Measurements from ENCODE around the gene KRTAP5-2.

KRTAP5-2 gene

DNA sequence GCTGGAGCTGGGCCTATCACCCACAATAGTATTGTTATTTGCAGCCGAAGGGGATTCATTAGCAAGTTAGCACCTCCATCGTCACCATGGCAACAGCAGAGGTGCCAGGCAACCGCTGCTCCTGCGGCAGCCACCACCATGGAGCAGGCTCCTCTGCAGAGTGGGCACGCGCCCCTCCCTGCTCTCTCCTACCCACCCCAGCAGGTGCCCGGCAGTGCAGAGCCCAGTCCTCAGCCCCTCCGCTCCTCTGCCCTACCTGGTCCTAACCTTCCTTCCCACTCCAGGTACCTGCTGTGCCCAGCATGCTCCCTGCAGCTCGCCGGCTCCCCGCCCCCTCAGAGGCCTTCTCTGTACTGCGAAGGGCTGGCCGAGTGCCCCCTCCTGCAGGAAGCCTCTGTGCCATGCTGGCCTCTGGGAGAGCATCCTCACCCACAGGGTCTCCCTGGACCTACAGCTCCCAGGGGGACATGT lies 29.6 kb downstream of the KRTAP5-2 start:
- DNase-seq (ENCODE audit: low read depth, low spot score) = no peak

DNA sequence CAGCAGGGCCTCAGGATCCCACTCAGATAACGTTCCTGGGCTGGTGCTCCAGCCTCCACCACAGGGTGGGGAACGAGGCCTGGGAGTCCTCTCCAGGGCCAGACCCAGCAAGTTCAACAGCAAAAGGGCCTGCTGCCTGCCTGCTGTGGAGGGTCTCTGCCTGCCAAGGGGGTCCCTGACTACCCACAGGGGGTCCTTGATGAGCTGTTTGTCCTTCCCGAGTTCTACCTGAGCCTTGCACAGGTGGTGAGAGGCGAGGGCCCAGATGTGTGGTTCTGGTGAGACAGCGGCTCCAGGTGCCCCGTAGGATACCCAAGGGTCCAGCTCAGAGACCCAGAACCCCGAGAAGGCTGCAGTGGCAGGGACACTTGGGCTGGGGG lies 30.4 kb downstream of the KRTAP5-2 start:
- DNase-seq (ENCODE audit: low read depth, low spot score) = no peak

DNA sequence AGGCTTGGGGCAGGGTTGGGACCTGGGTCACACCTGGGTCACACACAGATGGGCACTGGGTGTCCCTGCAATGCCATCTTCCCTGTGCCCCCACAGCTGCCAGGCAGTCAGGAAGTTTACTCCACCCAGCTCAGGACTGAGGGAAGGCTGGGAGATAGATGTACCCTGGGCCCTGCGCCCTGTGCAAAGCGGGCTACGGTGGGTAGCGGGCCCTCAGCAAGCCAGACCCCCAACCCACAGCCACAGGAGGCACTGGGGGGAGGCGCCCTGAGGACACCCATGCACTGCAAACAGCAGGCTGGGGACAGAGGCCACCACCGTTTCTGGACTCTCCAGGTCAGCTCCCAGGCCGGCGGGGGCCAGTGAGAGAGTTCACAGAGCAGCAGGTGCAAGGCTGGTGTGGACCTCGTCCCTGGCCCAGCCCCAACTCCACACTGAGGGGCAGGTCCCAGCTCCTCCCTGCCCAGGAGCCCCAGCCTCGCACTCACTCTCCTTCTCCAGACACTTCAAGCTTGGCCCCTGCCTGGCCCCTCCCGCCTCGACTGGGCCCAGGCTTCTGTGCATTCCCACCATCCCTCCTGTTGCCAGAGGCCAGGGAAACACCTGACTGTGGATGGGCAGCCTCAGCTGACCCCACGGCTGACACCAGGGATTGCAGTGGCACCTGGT lies 30.9 kb downstream of the KRTAP5-2 start:
- no peak for DNase-seq (ENCODE audit: low read depth, low spot score)

DNA sequence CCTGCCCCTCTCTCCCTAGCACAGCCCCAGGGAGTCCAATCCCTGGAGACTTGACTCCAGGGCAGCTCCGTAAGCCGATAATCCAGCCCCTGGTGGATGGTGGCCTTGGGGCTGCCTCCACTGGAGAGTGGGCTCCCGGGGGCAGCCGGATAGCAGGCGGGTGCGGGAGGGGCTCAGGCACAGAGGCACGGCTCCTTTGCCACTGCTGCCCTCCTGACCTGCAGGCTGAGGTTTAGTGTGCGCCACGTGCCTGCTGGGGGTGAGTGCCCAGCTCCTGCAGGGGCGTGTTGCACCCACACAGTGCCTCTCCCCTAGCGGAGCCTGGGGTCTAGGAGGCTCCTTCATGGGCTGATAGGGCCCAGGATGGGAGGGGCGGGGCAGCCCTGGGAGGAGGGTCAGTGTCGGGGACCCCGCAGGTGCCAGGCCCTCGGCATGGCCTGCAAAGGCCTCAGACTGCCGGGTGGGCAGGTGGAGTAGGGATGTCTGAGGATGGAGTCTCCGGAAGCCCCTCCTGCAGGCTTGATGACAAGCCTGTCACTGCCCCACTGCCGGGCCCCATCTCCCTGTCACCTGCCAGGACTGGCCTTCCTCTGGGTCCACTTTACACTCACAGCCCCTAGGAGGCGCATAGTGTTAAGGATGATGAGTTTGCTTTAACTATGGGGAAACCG lies 31.6 kb downstream of the KRTAP5-2 start:
- DNase-seq (ENCODE audit: low read depth, low spot score) = no peak

DNA sequence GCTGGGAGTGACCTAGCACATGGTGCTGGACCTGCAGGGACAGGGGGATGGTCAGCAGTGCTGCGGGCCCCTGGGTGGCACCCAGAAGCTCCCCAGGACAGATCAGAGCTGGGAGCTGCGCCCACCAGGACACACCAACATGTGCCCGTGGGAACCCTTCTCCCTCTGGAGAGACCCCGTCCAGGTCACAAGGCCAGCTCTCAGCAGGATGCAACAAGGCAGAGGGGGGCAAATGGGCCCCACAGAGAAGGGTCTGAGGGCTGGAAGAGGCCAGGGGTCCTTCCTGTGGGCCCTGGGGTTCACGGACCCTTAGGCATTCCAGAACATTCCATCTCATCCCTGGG lies 32.2 kb downstream of the KRTAP5-2 start:
- DNase-seq (ENCODE audit: low read depth, low spot score) = no peak

DNA sequence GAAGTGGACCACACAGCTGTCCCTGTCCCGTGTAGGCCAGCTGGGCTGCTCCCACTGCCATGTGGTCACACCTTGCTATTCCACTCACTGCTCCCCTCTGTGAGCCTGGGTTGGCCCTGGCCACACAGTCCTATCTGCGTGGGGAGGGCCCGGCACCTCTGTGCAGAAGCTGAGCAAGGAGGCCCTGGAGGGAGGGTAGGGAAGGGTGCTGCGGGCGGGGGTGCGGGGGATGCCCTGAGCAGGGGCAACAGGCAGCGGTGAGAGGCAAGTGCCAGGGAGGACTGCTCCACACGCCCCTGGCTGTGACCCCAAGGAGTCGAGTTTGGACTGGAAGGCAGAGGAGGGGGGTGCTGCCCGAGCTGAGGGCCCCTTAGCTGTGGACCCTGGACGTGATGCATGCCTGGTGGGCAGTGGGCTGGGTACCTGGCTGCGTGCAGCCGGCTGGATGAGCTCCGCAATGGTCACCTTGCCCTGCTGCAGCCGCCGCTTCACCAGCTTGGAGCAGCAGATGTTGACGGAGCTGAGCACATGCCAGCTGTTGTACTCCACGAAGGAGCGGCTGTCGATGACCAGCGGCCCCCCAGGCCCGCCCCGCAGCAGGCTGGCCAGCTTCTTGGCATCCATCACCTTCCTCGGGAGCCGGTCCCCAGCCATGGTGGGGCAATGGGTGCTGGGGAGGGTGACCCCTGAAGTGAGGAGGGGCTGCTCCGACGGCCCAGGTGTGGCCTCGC lies 32.8 kb downstream of the KRTAP5-2 start:
- no peak for DNase-seq (ENCODE audit: low read depth, low spot score)

DNA sequence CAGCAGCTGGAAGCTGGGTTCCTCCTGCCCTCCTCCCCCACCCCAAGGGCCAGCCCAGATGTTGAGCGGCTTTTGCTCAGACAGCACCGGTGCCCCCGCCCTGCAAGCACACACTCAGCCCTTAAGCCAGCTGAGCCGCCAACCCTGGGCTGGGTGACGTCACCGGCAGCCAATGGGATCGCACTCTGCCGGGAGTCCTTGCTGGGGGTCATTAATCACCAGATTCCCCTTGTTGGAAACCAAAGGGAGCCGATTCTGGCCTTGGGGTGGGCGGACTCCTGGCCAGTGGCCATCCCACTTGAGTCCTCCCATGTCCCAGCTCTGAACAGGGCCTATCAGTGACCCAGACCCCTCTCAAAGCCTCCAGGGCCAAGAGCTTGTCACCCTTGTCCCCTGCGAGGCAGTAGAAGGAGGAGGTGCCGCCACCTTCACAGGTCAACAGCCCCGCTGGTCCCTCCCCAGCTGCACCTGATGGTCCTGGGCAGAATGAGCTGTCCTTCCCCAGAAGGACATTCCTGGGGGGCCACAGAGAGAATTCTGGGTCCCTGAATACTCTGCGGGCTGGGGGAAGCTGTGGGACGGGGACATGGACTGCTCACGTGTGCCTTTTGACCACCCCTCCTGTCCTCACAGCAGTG lies 33.4 kb downstream of the KRTAP5-2 start:
- DNase-seq (ENCODE audit: low read depth, low spot score) = no peak

DNA sequence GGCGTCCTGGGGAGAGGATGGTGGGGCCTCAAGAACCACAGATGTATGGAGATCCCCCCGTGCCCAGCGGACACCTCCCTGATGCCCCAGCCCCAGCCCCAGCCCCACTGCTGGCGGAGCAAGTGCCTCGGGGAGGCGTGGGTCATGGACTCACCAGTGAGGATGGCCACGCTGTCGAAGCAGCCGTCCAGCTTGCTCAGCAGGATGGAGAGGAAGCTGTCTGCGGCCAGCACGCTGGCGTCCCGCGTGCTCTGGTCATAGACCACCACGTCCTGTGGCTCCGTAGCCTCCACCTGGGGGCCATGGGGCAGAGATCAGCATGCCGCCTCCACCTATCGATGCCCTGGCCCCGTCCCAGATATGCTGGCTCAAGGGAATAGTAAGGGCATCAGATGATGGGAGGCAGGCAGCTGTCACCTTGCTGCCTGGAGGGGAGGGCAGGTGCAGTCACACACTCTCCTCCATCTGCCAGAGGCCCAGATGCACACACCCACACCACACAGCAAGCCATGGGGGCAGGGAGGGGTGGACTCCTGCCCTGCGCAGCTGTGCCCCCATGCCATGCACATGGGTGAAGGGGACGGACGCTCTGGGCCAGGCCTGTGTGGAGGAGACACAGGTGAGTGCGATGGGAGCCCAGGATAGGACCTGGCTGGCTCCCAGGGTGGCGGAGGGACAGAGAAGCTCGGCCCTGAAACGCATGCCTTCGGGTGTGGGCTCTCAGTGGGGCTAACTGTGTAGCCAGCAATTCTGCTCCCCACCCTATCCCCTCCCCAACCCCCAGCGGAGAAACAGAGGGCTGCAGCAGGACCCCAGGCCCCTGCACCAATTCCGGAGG lies 34.2 kb downstream of the KRTAP5-2 start:
- no peak for DNase-seq (ENCODE audit: low read depth, low spot score)

DNA sequence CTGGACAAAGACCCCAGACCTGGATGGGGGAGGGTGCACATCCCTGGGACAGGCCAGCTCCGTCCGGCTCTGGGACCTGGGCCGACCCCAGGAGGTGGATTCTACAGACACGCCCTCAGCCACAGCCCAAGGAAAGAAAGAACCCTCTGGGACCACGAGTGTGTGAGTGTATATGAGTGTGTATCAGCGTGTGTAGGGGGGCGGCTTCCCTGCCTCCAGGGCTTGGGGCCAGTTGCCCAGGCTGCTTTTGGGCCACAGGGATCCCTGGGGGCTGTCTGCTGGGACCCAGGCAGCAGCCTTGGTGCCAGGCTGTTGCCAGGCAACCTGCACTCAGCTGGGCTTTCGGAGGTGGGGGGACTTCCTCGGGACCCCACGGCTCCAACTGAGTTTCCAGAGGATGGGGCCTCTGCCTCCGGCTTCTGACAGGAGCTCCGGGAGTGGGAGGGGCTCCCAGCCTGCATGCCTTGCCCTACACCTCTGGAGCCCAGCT lies 34.9 kb downstream of the KRTAP5-2 start:
- DNase-seq (ENCODE audit: low read depth, low spot score) = no peak

DNA sequence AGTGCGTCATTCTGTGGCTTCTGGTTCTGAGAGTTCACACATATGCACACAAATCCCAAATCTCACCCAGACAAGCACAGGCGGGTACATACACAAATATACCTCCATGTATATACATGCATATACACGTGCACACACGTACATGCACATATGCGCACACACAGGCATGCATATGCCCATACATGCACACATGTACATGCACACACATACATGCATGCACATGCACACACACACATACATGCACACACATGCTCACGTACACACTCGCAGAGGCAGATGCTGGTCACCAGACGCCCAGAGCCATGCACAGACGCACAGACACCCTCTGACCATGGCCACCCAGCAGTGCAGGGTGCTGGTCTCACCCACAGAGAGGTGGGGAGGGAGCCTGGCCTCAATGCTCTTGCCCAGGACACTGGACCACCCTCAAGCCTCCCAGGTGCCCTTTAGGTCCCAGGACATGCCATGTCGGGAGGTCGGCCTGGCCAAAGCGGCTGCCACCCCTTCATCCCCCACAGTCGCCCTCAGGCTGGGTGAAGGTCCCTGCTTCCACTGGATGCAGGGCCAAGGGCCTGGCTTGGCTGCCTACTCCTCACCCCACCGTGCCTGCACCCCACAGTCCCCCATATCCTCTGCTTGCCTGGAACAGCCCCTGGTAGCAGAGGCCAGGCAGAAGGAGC lies 35.5 kb downstream of the KRTAP5-2 start:
- no peak for DNase-seq (ENCODE audit: low read depth, low spot score)

DNA sequence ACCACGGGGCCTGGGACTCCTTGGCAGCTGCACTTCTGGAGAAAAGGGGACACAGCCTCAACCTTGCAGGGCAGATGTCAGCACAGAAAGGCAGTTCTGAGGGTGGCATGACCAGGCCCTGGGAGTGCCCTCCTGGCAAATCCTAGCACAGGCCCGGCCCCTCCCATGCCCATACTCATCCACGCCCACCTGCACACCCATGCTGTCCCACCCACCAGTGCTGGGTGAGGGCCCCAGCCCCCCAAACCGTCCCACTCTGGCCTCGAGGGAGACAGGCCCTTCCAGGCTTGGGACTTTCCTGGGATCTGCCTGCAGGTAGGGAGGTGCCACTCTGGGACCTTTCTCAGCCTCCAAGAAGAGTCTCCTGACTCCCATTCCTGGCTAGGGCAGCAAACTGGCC lies 36.1 kb downstream of the KRTAP5-2 start:
- DNase-seq (ENCODE audit: low read depth, low spot score) = no peak

DNA sequence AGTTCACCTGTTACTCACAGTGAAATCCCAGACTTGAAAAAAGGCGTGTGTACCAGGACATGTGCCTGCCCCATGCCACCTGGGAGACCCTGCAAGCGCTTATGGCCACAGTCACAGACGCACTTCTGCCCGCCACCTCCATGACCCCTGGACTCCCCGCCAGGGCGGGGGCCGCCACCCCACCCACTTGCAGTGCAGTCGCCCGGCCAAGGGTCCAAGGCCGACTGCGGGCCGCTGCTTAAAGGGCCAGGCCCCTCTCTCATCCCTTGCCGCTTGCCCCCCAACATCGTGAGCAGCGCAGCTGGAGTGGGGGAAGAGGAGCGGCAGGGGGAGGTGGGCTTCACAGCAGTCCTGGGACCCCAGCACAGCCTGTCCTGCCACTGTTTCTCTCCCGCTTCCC lies 36.8 kb downstream of the KRTAP5-2 start:
- no peak for DNase-seq (ENCODE audit: low read depth, low spot score)

DNA sequence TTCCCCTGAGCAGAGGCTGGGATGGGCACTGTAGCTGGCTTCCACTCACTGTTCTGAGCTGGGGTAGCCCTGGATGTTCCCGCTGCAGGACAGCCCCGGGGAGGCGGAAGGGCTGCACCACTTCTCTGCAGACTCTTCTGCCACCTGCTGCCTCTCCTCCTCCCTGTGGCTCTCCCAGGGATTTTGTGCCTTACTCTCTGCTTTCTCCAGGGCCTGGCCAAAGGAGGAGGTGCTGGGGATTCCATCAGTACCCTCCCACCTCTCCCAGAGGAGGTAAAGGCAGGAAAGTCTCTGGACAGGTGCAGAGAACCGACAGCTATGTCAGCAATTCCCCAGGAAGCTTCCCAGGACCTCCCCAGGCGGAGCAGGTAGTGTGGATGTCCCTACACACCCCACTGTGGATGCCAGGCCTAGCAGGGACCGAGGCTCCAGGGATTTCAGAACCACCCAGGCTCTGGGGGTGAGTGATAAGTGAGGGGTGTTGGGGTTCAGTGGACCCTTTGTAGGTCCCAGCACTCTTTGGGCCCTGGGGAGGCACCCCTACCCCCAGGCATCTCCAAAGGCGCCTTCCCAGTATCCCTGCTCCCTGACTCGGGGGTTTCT lies 37.3 kb downstream of the KRTAP5-2 start:
- DNase-seq (ENCODE audit: low read depth, low spot score) = no peak

DNA sequence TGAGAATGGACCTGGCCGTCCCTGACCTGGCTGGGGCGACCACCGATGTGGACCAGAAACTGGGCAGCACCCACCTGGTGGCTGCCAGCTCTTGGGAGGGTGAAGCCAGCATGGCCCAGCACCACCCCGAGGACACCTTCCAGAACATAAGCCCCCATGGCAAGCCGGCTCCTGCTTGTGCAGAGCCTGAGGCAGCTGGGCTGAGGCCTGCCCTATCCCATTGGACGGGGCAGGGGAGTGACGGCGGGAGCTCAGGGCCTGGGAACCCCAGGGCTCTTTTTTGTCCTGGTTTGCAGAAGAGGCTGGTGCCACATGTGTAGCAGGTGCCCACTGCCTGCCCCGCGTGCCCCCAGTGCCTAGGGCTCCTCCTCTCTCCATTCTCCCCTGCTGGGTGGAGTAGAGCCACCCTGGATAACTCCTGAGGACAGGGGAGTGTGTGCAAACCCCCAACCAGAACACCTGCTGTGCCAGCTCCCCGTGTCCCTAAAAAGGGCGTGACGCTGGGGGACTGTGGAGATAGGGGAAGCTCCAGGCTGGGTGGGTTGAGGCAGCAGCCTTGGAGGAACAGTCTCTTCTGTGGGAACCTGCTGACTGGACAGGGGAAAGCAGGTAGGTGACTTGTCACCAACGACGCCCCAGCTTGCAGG lies 38.0 kb downstream of the KRTAP5-2 start:
- no peak for DNase-seq (ENCODE audit: low read depth, low spot score)

DNA sequence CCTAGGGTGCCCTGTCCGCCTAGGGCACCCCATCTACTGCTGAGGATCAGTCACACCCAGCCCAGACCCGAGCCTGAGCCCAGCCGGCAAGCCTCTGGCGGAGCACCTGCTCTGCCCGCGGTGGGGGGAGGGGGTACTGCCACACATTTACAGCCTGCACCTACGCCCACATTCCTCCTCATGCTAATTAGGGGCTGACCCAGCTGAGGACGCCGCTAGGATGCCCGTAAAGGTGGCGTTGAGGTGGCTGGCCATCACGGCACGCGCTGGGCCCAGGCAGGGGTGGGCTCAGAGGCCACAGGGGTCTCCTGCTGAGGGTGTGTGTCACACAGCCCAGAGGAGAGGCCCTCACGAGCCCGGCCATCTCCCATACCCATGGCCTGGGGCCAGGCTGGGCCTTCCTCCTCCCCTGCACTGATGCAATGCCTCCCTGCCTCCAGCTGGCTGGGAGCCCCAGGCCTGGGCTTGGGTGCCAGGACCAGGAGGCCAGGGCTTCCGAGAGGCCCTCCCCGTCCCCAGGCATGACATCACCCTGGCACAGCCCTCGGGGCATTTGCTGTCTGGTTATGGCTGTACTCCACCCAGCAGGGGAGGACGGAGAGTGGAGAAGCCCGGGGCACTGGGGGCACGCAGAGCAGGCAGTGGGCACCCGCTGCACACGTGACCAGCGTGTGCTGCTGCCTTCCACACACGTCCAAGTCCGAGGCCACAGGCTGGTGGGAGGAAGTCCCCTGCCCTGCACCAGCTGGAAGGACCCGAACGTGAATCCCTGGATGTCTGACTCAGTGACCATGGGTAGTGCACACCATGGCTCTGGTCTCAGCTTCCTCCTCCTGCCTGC lies 38.8 kb downstream of the KRTAP5-2 start:
- no peak for DNase-seq (ENCODE audit: low read depth, low spot score)

DNA sequence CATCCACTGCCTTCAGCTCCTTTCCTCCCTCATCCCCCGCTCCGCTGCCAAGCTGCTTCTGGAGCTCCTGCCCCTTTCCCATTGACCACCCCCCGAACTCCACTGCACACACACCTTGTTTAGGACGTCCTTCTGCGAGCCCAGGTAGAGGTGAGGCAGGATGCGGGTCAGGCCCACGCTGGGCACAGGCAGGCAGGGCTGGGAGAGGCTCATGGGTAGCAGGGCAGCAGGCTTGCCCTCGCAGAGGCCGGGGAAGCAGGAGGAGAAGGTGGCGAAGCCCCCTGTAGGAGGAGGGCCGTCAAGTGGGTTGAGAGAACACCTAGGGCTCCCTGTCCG lies 39.4 kb downstream of the KRTAP5-2 start:
- no peak for DNase-seq (ENCODE audit: low read depth, low spot score)

DNA sequence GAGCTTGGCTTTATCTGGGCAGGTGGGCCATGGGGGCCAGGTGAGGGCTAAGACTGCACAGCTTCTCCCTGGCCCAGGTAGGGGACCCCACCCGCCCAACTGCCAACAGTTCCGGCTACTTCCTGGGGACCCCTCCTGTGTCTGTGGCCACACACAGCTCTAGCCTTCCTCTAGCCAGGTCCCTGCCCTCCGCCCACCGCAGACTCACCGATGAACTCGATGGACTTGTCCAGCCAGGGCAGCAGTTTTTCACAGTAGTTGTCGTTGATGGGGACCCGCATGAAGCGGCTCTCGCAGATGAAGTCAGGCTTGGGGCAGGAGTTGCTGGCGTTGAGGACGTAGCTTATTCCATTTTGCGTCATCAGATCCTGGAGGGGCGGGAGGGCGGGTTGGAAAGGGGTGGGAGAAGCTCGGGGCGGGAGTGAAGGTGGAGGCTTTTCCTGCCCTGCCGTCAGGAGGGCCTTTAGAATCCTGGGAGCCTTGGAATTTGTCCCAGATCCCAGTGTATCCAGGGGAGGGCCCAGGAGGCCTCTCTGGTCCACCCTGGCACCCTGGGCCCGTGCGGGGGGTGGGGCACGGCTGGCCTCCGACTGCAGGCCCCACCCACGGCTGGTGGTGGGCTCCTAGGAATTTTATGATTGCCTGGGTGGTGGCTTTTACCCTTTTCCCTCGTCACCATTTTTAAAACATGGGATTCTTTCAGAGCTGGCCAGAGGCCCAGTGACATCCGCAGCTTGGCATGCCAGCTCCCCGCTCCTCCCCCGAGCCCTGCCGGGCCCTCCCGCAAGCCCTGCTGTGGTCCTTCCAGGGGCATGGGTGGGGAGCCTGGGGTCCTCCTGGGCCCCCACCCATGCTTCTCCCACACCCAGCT lies 40.0 kb downstream of the KRTAP5-2 start:
- no peak for DNase-seq (ENCODE audit: low read depth, low spot score)
